Mucosa of descending colon (tissue), 3 donors: ENCODE measurements around the gene MICAL1. TPM values are rescaled to one million over a fixed set of nuclear protein-coding genes. Genes with fewer than 3 reads are reported as not detected.

Source experiments
- ATAC-seq: fragments of 200-7000 bp; cut with Tn5 transposase; one replicate; pipeline ENCODE4 v1.9.1; 2020; ENCODE audit warnings: mild to moderate bottlenecking, moderate library complexity
- DNase-seq, 3 donors: peaks; one replicate each; pipeline ENCODE4 v3.0.0-alpha.2; 2020
- H3K36me3 ChIP-seq: fragments of 200-600 bp; one replicate; pipeline ENCODE4 v1.8.0; 2021; ENCODE audit warnings: low read depth, mild to moderate bottlenecking
- H3K4me1 ChIP-seq: fragments of 200-600 bp; one replicate; pipeline ENCODE4 v1.8.0; 2021; ENCODE audit warnings: low read depth, mild to moderate bottlenecking
- H3K4me3 ChIP-seq: fragments of 200-600 bp; one replicate; pipeline ENCODE4 v1.8.0; 2021; ENCODE audit warnings: mild to moderate bottlenecking
- H3K9me3 ChIP-seq: fragments of 200-600 bp; one replicate; pipeline ENCODE4 v1.8.0; 2021; ENCODE audit warnings: mild to moderate bottlenecking
- intact Hi-C, 2 donors: fragments of 100-400 bp; cut with DNase I in 1 of 2; cut with micrococcal nuclease in 1 of 2; formaldehyde crosslinking; loops; one replicate each; pipeline versions ENCODE4 v1.11.0 to v1.11.1; 2022; cut with DNase I, micrococcal nuclease
- total RNA-seq, 3 donors: library from RNA; stranded (reverse); fragmentation: NEBNext Ultra II Directional in 2 of 3; extraction: Animal tissue kit (Norgen Biotek cat#: 25700) in 2 of 3; gene quantifications; one replicate each; pipeline versions ENCODE4 v1.2.1 to v1.2.4, GENCODE V29; 2021 to 2023
- TF ChIP-seq, protein P1 (sequence below): fragments of 200-600 bp; IDR thresholded peaks from one replicate; pipeline ENCODE4 v1.8.0; 2022; ENCODE audit warnings: antibody characterized with exemption, mild to moderate bottlenecking
- donor health status: DM: no; HTN: no; CAD: no; lungs with moderate emphysema.
- donor health status: DM: no; HTN: no; CAD: no.
- donor health status: DM: no; HTN: yes; CAD: no.

MICAL1 gene
- total RNA-seq, 3 donors from 2014 or later = 43.1 to 72.9 (median 57.8) TPM

GRCh38 chr6:109454496-109455436 lies 806 bp downstream of the MICAL1 start:
- TF ChIP-seq, protein P1, sequence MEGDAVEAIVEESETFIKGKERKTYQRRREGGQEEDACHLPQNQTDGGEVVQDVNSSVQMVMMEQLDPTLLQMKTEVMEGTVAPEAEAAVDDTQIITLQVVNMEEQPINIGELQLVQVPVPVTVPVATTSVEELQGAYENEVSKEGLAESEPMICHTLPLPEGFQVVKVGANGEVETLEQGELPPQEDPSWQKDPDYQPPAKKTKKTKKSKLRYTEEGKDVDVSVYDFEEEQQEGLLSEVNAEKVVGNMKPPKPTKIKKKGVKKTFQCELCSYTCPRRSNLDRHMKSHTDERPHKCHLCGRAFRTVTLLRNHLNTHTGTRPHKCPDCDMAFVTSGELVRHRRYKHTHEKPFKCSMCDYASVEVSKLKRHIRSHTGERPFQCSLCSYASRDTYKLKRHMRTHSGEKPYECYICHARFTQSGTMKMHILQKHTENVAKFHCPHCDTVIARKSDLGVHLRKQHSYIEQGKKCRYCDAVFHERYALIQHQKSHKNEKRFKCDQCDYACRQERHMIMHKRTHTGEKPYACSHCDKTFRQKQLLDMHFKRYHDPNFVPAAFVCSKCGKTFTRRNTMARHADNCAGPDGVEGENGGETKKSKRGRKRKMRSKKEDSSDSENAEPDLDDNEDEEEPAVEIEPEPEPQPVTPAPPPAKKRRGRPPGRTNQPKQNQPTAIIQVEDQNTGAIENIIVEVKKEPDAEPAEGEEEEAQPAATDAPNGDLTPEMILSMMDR = no peak
- peak overlapping the region; percentile 59 for H3K4me3 ChIP-seq
- no peaks in the 10 kb centered on the region for H3K9me3 ChIP-seq
- H3K4me1 ChIP-seq = peaks cover 31% of the 10 kb centered on the region
- DNase-seq (peak; percentile 63 to 81 (median 77)), ATAC-seq (peak; percentile 42)
- no peaks in the 10 kb centered on the region for H3K36me3 ChIP-seq
- intact Hi-C loops = no loop called here

- H3K36me3 ChIP-seq = no peaks in the 10 kb centered on the region
- no peak overlapping the region for H3K4me3 ChIP-seq
- TF ChIP-seq, protein P1 = no peak
- intact Hi-C loops = no loop called here
- peaks cover 31% of the 10 kb centered on the region for H3K4me1 ChIP-seq
- DNase-seq = peak in 1 of 3 donors; percentile 62
- no peaks in the 10 kb centered on the region for H3K9me3 ChIP-seq
- no peak for ATAC-seq
These were observed 1.7 kb downstream of the MICAL1 start for GRCh38 chr6:109453594-109454495.

GRCh38 chr6:109453156-109453555 lies 2.4 kb downstream of the MICAL1 start:
- Histone ChIP-seq H3K36me3 (no peaks in the 10 kb centered on the region), H3K9me3 (no peaks in the 10 kb centered on the region), H3K4me3 (no peak overlapping the region), H3K4me1 (peaks cover 27% of the 10 kb centered on the region)
- TF ChIP-seq, protein P1 = no peak
- ATAC-seq (no peak), DNase-seq (no peak)
- intact Hi-C loops = no loop called here

GRCh38 chr6:109452181-109452580 lies 3.4 kb downstream of the MICAL1 start:
- ATAC-seq (no peak), DNase-seq (no peak)
- Histone ChIP-seq H3K4me1 (peaks cover 17% of the 10 kb centered on the region), H3K4me3 (no peak overlapping the region), H3K9me3 (no peaks in the 10 kb centered on the region), H3K36me3 (no peaks in the 10 kb centered on the region)
- intact Hi-C loops = no loop called here
- TF ChIP-seq, protein P1 = no peak

DNA sequence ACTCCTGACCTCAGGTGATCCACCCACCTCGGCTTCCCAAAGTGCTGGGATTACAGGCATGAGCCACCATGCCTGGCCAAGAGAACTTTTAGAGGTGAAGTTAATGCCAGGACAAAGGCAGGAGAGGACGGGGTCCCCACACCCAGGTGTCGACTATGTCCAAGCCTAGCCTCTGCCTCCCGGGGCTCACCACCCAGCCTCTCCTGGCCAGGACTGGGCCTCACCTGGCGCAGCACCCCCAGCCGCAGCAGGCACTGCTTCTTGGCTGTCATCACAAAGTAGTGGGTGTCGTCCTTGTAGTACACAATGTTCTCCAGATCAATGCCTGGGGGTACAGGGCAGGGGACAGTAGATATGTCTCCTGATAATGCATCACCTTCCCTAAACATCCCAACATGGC lies 4.2 kb downstream of the MICAL1 start:
- TF ChIP-seq, protein P1 = no peak
- no peak overlapping the region for H3K4me3 ChIP-seq
- H3K9me3 ChIP-seq = no peaks in the 10 kb centered on the region
- intact Hi-C loops = no loop called here
- H3K4me1 ChIP-seq = peaks cover 9% of the 10 kb centered on the region
- ATAC-seq (no peak), DNase-seq (no peak)
- H3K36me3 ChIP-seq = no peaks in the 10 kb centered on the region
